Activated CD4-positive, CD25-positive, alpha-beta regulatory T cell treated with anti-CD3 and anti-CD28 coated beads, Interleukin-2, amount 50 U/mL, for 16 hours (primary cell): ENCODE results near the gene NLGN4Y.

Experiments used
- DNase-seq: peaks from one replicate; pipeline ENCODE4 v3.0.0-alpha.2; 2020; ENCODE audit warnings: low read depth, low spot score

The NLGN4Y gene

DNA sequence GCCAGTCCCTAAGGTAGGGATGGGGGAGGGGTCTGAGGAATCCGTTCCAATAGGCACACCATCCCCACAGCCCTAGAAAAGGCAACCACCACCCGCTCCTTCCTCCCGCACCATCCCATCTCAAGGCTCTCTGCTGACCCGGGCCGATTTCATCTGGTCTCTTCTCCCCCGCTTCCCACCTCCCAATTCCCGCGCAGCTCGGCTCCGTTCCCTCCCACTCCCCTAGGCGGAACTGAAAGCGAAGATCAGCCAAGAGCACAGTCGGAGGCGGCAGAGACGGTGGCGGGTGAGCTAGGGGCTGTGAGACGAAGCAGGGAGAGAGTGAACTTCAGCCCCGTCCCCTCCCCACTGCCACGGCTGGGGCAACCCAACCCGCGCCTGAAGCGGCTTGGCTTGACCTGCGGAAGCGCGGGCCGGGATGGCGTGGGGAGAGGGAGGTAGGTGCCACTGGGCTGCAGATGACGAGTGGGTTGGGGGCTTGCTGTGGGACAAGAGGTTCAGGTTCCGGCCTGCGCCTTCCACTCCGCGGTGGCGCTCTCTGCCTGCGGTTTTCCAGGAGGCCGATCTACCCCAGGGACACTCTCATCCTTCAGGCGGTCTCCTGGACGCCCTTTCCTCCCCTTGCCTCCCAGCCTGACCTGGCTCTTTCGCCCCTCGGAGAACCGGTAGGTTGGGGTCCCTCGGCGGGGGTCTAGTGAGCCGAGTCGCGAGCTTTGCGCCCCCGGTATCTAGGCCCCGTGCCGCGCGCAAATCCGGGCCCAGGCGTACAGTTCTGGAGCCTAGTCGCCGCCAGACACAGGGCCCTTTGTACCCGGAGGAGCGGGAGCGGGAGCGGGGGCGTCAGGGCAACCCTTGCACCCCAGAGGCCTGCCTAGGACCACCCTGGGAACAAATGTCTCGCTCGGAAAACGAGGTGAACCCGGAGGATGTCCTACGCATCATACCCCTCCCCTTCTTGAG, at the start of gene NLGN4Y:
NLGN4Y (plus strand) TSS at position 258 of the 960 bp plus-strand sequence. CDS start 97,591 bp downstream, outside the sequence.
- no peak for DNase-seq

DNA sequence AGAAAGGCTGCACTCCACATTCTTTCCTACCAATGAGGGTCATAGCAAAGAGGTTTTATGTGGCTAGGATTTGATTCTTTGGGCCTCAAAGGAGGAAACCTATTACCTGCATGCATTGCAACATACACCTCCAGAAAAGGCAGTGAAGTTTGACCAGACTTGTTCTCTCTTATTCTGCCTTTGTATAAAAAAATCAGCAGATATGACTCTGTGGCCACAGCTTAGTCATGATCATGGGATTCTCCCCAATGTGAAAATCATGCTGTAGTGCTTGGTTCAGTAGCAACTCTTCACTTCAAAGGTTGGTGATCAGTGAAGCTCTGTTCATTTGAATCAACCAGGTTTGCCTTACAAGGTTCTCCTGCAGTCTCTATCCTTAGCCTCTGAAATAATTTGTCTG, 38.4 kb upstream of the NLGN4Y start:
- no peak for DNase-seq

DNA sequence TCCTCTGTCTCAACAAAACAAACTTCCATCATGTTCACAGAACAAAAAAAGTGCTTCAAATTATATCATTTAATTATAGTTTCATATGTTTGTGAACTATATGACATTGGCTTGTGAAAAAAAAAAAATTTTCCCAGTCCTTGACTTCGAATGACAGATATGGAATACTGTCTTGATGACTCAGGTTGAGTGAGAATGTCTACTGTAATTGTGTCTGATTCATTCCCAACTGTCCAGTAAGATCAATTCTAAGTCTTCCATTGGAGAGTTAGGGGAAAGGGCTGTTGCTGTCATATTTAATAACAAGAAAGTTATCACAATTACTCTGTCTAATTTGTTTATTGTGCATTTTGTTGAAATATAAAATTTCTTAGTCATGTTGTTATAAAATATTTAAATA, 34.1 kb upstream of the NLGN4Y start:
- DNase-seq, result no peak

DNA sequence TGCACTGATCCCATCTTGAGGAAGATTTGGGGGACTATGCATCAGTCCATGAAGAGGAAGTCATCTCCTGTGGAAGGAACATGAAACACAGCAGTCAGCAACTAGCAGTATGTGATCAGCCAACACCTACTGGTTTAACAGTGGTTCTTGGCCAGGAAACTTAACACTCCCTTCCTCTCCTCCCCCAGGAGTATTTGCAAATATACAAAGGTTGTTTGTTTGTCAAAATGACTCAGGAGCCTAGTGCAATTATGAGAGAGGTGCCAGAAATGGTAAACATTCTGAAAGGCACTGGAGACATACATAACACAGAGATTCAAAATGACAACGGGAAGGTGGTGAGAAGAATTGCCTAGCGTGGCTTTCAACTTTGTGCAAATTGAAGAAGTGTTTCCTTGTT, 26.3 kb upstream of the NLGN4Y start:
- DNase-seq, result no peak

DNA sequence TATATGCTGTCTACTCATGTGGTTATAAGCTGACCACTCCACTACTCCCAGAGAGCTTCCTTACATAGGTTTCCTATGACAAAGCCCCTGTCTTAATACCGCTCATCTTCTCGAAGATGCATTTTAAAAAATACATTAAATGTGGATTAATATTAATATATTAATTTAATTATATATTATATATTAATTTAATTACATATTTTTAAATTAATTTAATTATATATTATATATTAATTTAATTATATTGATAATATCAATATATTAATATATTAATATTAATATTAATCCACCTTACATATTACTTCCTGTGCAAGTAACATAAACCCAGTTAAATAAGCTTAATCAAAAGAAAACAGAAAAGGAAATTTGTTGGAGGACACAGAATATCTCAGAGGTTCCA, 19.7 kb upstream of the NLGN4Y start:
- DNase-seq, result no peak

DNA sequence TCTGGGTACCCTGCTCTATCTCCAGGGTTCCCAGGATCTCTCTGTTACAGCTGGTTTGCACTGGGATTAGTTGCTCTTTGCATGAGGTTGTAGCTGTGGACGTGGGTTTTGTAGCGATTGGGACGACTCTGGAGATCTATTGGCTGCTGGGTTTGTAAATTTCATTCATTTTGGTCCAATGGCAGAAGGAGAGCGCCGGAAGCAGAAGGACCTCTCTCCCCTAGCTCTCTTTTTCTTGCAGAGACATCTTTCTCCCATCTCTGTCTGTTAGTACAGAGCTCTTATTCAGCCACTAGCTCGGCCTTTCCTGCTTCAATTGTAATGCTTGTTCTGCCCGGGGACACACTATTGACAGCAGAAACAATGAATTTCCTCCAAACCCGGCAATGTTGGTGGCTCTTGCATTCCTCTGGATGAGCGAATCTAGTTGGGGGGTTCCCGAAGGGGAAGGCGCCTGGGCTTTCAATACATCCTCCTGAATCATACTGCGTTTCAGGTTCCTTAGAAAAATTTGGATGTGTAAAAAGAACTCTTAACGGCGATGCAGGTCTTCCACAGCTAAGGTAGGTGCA, 1.9 kb upstream of the NLGN4Y start:
- no peak for DNase-seq

DNA sequence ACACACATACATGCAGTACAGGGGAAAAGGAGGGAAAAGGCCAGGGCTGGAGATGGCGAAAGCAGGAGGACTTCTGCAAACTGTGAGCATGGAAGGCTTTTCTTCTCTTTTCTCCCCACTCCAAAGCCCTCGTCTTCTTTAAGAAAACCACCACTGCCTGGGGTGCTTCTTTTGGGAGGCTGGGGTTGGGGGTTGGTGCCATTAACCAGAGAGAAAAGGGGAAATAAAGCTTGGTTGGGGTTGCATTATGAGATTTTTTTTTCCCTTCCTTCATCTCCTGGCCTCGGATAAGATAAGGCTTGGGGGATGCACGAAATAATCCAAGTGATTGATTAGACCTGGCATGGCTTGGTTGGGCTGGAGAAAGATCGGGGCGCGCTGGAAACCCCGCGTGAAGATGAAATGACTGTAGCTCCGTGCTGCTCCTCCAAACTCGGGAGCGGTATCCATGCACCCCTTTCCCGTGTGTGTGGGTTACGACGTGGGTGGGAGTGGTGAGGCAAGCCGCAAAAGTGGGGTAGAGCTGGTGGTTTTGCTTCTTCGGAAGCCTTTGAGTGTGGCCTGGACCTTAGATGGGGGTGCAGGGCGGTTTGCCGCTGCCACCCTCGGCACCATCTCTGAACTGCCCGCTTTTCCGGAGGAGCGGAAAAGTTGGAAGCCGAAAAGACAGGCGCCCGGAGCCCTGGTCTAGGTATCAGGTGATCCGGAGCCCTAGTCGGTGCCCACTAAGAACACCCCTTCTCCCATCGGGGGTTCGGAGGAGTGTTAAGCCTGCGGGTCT, 648 bp upstream of the NLGN4Y start:
- DNase-seq, result no peak

DNA sequence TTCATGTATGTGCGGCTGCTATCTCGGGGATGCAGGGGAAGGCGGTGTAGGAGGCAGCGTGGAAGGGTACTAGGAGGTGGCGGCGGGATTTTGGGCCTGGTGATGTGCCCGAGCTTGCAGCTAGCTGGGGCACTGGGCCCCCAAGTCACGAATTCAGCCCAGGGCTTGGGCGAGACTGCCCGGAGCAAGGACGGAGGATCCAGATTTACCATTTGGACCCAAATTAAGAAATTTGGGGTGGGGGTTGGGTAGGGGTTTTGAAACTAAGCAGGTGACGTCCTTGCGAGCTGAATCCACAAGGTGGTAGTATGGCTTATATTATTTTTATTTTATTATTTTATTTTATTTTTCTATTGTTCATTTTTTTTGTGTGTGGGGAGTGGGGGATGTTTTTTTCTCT, 986 bp downstream of the NLGN4Y start:
- DNase-seq, result no peak

DNA sequence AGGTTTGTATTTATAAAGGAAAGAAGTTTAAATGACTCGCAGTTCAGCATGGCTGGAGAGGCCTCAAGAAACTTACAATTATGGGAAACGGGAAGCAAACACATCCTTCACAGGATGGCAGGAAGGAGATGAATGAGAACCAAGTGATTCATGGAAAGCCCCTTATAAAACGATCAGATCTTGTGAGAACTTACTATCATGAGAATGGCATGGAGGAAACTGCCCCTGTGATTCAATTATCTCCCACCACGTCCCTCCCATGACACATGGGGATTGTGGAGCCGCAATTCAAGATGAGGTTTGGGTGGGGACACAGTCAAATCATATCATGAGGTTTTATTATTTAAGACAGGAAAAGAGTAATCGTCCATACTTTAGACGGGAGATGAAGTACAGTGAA, 4.0 kb downstream of the NLGN4Y start:
- no peak for DNase-seq

DNA sequence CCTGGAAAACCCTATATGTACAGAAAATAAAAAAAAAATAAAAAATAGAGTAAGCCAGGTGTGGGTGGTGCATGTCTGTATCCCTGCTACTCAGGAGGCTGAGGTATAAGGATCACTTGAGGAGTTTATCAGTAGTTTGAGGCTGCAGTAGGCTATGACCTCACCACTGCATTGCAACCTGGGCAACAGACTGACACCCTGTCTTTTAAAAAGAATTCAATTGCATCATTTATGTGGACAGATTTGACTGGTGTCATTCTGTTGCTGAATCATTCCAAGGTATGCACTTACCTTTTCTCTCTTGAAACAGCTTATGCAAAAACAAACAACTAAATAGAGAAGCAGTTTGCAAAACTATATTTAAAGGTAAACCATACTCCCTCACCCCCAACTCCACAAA, 12.4 kb downstream of the NLGN4Y start:
- no peak for DNase-seq

DNA sequence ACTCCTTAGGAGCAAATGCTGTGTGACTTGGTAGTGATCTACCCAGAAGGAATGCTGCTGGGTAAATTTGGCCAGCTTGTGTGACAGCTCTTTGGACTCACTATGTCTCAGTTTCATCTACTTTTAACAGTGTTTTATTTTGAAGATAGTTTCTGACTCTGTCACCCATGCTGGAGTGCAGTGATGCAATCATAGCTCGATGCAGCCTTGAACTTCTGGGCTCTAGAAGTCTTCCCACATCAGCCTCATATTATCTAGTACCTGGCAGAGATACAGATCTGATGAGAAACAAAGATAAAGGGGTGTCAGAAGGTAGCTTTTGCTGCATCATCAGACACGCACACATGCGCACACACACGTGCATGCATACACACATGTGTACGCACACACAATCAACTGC, 19.2 kb downstream of the NLGN4Y start:
- DNase-seq, result no peak

DNA sequence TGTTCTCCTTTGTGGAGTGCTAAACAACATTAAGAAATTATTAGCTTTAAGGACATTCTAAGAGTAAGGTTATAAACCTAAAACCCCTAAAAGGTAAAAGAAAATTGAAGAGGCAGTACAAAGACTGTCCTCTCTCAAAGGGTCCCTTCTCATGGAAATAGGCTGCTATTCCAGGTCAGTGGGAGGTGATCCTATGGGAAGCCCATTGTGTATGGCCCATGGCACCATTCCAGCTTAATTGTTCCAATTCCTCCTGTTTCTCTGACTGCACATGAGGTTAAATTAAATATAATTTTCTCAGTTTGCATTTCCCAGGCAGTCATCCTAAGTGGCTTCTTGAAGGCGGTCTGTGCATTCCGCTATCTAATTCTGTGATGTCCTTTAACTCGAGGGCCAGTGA, 57.0 kb downstream of the NLGN4Y start:
- DNase-seq, result no peak

DNA sequence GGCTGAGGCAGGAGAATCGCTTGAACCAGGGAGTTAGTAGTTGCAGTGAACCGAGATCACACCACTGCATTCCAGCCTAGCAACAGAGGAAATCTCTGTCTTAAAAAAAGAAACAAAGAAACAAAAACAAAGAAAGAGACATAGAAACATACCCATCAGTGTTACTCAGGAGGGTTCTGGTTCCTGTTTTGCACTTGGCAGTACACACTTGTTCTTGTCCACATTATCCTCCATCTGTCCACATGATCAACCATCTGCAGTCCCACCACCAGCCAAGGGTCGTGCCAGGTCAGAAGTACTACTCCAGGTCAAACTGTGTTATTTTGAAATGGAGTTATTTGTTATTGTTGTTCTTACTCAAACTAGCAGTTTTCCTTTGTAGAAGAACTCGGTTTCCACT, 62.4 kb downstream of the NLGN4Y start:
- DNase-seq, result no peak

DNA sequence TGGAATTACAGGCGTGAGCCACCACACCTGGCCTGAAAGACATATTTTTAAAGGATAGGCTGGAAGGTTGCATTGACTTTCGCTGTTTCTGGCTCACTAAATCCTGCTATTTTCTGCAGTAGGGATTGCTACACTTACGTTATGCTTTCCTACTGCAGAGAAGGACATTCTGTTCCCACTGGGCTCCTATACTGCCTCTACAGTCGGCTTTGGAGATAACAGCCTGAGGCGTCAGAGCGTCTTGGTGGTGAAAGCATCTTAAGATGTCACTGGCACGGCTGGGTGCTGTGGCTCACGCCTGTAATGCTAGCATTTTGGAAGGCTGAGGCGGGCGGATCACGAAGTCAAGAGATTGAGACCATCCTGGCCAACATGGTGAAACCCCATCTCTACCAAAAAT, 77.0 kb downstream of the NLGN4Y start:
- no peak for DNase-seq

DNA sequence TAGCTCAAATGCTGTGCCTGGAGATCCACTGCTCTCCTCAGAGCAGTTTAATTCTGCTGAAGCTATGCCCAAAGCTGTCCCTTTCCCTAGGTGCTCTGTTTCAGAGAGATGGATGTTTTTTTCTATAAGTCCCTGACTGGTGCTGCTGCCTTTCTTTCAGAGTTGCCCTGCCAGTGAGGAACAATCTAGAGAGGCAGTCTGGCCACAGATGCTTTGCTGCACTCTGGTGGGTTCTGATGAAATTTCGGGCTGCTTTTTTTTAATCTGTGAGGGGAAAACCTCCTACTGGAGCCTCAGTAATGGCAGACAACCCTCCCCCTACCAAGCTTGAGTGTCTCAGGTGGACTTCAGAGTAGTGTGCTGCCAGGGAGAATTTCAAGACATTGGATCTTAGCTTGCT, 93.3 kb downstream of the NLGN4Y start:
- no peak for DNase-seq

DNA sequence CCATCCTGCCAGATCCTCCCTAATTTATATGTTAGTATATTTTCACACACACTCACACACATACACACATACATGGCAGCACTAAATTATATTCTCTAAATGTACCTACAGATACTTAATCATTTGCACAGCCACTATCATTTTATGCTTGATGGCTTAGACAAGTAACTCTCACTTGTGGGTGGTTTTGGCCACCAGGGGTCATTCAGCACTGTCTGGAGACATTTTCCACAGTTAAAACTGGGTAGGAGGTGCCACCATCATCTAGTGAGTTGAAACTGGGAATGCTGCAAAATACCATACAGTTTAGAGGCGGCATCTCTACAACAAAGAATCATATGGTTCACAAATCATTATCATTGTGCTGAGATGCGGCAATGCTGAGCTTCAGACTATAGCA, 94.2 kb downstream of the NLGN4Y start:
- no peak for DNase-seq

DNA sequence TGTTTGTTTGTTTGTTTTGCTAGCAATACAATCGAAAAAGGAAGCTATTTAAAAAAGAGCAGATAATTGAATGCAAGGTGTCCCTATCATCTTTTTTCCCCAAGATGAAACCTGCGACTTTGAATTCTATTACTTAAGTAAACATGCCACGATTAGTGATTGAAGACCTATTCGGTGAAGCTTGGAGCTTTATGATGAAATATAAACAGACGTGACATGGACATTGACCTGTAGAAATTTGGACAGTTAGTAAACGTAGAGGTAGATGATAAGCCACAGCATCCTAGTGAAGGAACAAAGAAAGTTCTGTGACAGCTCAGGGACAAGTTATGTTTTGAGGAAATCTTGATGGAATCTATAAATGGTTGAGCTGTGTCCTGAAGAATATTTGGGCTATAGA, 103.9 kb downstream of the NLGN4Y start:
- DNase-seq, result no peak

DNA sequence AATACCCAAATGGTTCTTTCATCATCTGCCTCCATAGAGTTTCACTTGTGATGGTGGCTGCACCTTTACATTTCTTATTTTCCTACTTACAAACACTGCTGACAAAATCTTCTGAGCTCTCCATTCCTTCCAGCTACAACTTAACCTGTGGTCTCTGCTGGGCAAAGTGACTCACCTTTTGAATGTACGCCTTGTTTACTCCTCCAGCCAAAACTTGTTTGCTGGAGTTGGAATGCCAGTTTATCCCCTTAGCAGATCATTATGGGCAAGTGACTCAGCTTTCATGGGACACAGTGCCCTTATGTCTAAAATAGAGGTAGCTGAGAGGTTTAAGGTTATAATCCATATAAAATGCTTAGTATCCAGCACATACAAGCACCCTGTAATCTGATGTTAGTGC, 107.3 kb downstream of the NLGN4Y start:
- no peak for DNase-seq

DNA sequence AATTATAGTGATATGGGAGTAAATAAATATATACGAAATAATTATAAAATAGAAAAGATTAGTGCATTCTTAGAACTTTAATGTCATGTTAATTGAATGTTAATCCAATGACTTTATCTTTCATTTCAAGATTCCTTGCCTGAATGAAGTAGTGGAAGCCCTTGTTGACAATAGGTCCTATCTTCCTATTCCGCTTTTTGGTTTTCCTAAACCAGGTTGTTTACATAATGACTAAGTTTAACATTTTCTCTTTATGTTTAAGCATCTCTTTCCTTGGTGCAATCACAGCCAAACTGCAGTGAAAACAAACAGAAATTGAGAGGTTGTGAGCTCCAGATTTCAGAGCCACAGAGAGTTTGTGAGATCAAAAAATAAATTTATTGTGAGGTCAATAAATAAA, 109.4 kb downstream of the NLGN4Y start:
- no peak for DNase-seq

DNA sequence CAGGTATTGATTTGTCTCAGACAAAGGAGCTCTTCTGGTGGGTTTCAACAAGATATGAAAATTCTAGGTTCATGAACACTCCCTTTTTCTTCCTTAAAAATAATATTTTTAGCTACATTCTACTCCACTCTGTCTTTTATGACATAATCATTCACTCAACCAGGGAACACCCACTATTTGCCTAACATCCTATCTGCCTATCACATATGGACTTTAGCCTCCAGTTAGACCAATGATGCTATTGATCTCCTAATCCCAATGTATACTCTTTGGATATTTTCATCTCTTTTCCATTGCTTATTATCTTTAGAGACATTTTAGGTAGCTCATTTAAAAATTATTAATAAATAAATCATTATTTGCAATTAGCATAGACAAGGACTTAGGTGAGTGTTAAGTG, 110.6 kb downstream of the NLGN4Y start:
- no peak for DNase-seq

DNA sequence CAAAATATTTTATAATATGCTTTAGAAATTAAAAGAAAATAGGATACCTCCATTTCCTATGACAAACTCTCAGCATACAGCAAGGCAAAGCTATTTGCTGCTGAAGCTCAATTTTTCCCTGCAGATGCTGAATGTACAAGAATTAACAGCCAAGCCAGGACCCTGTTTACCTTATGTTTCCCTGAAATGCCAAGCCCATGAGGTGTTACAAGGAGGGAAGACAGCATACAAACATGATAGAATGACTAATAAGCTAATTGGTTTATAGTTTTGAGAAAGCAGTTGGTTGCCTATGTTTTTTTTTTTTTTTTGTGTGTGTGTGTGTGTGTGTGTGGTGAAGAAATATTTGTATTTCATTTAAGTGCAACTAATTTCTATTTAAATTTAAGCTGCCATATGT, 113.2 kb downstream of the NLGN4Y start:
- DNase-seq, result no peak

DNA sequence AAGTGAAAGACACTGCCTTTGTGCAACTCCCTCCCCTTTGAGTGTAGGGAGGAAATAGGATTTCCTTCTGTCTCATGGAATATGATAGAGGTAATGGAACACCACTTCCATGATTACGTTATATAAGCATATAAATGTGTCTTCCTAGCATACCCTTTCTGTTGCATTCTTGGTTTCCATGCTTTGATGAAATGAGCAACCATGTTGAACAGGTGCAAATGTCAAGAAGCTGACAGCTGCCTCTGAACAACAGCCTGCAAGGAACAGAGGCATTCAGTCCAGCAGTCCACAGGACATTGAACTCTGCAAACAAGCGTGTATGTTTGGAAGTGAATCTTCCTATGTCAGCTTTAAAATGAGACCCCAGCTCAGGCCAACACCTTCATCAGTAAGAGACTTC, 117.5 kb downstream of the NLGN4Y start:
- DNase-seq, result no peak
